Esophagus squamous epithelium (tissue), 4 donors: ENCODE measurements around the gene SULT1B1.

Experiments
- CTCF ChIP-seq, 6 experiments: fragments of 450-650 bp in 4 of 6; fragments of 200-600 bp in 2 of 6; sonication (generic) in 2 of 6; IDR thresholded peaks; one replicate each; pipeline ENCODE4 v1.5.1; 2016 to 2019; ENCODE audit warnings: antibody characterized with exemption in 6 of 6, mild to moderate bottlenecking in 4 of 6, moderate library complexity in 4 of 6
- POLR2A ChIP-seq, 4 donors: fragments of 450-650 bp; IDR thresholded peaks; one replicate each; pipeline ENCODE4 v1.6.1; 2017; ENCODE audit warnings: antibody characterized with exemption in 4 of 4, mild to moderate bottlenecking in 4 of 4, moderate library complexity in 3 of 4

DNA sequence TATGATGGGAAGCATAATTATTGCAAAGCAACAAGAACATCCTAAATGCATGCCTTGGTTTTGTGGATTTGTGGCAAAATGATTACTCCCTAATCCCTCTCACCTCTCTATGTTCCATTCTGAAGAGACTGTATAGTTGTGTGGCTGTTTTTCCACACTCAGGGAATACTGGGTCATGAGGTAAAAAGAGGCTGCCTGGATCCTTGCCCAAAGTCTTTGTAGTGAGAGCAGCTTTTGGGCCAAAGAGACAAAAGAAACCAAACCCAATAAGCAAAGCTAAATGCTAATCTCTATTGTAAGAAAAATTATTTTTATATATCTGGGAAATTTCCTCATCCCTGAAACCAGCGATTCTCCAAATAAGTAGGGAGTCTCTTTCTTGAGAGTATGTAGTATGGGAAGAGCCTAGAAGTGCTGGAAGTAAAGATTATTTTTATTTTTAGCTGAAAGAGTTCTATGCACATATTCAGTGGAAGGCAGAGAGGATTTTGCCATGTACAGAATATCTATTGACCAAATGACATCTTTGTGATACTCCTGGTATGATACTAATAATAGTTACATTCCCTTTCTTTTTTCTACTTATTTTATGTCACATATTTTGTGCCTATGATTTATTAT, 24.9 kb upstream of the SULT1B1 start:
- TF ChIP-seq CTCF (IDR thresholded peaks at IDR 0.05) (no peak), POLR2A (IDR thresholded peaks at IDR 0.05) (no peak)
